Liver (tissue), 9 donors: ENCODE results near the gene CLN3. TPM values are rescaled to one million over a fixed set of nuclear protein-coding genes. Genes with fewer than 3 reads are reported as not detected.
A peak's percentile ranks its signal among the peaks of the same experiment; 100 is the strongest.

Experiments used
- DNase-seq: peaks from one replicate; pipeline ENCODE4 v3.0.0-alpha.2; 2017; ENCODE audit warnings: low spot score
- H3K27ac ChIP-seq, 2 donors: one replicate each; pipeline ENCODE4 v1.7.0; 2013; ENCODE audit warnings: inconsistent platforms in 2 of 2, low read length in 2 of 2, control low read depth in 1 of 2, low read depth in 1 of 2, mild to moderate bottlenecking in 1 of 2
- H3K27me3 ChIP-seq, 4 donors: one replicate each; pipeline versions ENCODE4 v1.6.1 to v1.7.0; 2013; ENCODE audit warnings: low read length in 3 of 4, inconsistent platforms in 1 of 4, mild to moderate bottlenecking in 1 of 4, moderate library complexity in 1 of 4; ENCODE audit not compliant: control insufficient read depth in 4 of 4, insufficient read depth in 4 of 4
- H3K36me3 ChIP-seq, 4 donors: one replicate each; pipeline versions ENCODE4 v1.6.1 to v1.7.0; 2013; ENCODE audit warnings: low read length in 3 of 4, mild to moderate bottlenecking in 3 of 4, low read depth in 1 of 4, moderate library complexity in 1 of 4; ENCODE audit not compliant: control insufficient read depth in 4 of 4, insufficient read depth in 3 of 4
- H3K4me1 ChIP-seq, 4 donors: one replicate each; pipeline versions ENCODE4 v1.6.1 to v1.7.0; 2013; ENCODE audit warnings: low read length in 3 of 4, mild to moderate bottlenecking in 3 of 4, moderate library complexity in 1 of 4; ENCODE audit not compliant: control insufficient read depth in 4 of 4, insufficient read depth in 4 of 4
- H3K4me3 ChIP-seq, 3 donors: one replicate each; pipeline versions ENCODE4 v1.6.1 to v1.7.0; 2013; ENCODE audit warnings: low read length in 3 of 3, control low read depth in 1 of 3, low read depth in 1 of 3, mild to moderate bottlenecking in 1 of 3
- H3K9ac ChIP-seq, 2 donors: one replicate each; pipeline ENCODE4 v1.7.0; 2013; ENCODE audit warnings: low read length in 2 of 2, mild to moderate bottlenecking in 2 of 2, moderate library complexity in 2 of 2, control low read depth in 1 of 2, low read depth in 1 of 2
- H3K9me3 ChIP-seq, 4 donors: one replicate each; pipeline versions ENCODE4 v1.6.1 to v1.7.0; 2013; ENCODE audit warnings: low read length in 3 of 4; ENCODE audit not compliant: control insufficient read depth in 4 of 4
- ATF3 ChIP-seq: IDR thresholded peaks from 2 replicates; pipeline ENCODE4 v1.6.1; 2016; ENCODE audit warnings: antibody characterized with exemption
- CTCF ChIP-seq: fragments of 150-350 bp; IDR thresholded peaks from 2 replicates; pipeline ENCODE4 v1.5.1; 2017; ENCODE audit warnings: improper control_type of control experiment, low read depth, low read length; ENCODE audit not compliant: missing input control
- EGR1 ChIP-seq, 2 donors: IDR thresholded peaks; 2 replicates each; pipeline ENCODE4 v1.6.1; 2016 to 2018; ENCODE audit warnings: antibody characterized with exemption in 2 of 2, low read depth in 2 of 2
- FOXA1 ChIP-seq: IDR thresholded peaks from 2 replicates; pipeline ENCODE4 v1.6.1; 2016; ENCODE audit warnings: antibody characterized with exemption
- FOXA2 ChIP-seq: IDR thresholded peaks from 2 replicates; pipeline ENCODE4 v1.6.1; 2016; ENCODE audit warnings: antibody characterized with exemption
- GABPA ChIP-seq, 2 donors: IDR thresholded peaks in 1 of 2; conservative IDR thresholded peaks in 1 of 2; 2 replicates each; pipeline ENCODE4 v1.6.1; 2016; ENCODE audit warnings: antibody characterized with exemption in 2 of 2, mild to moderate bottlenecking in 1 of 2, moderate library complexity in 1 of 2
- HNF4A ChIP-seq, 2 donors: conservative IDR thresholded peaks; 2 replicates each; pipeline ENCODE4 v1.6.1; 2016; ENCODE audit warnings: antibody characterized with exemption in 2 of 2, mild to moderate bottlenecking in 2 of 2
- HNF4G ChIP-seq: IDR thresholded peaks from 2 replicates; pipeline ENCODE4 v1.6.1; 2016; ENCODE audit warnings: antibody characterized with exemption
- JUND ChIP-seq, 2 donors: IDR thresholded peaks; 2 replicates each; pipeline ENCODE4 v1.6.1; 2016; ENCODE audit warnings: antibody characterized with exemption in 2 of 2
- MAX ChIP-seq: IDR thresholded peaks from 2 replicates; pipeline ENCODE4 v1.6.1; 2016; ENCODE audit warnings: antibody characterized with exemption
- NR2F2 ChIP-seq: IDR thresholded peaks from 2 replicates; pipeline ENCODE4 v1.6.1; 2016; ENCODE audit warnings: antibody characterized with exemption
- RAD21 ChIP-seq, 2 donors: IDR thresholded peaks; 2 replicates each; pipeline ENCODE4 v1.6.1; 2016; ENCODE audit warnings: antibody characterized with exemption in 2 of 2, mild to moderate bottlenecking in 2 of 2
- REST ChIP-seq: IDR thresholded peaks from 2 replicates; pipeline ENCODE4 v1.6.1; 2016; ENCODE audit warnings: antibody characterized with exemption, mild to moderate bottlenecking
- RXRA ChIP-seq, 2 donors: IDR thresholded peaks; 2 replicates each; pipeline ENCODE4 v1.6.1; 2017 to 2018; ENCODE audit warnings: antibody characterized with exemption in 2 of 2, mild to moderate bottlenecking in 1 of 2
- SP1 ChIP-seq: IDR thresholded peaks from 2 replicates; pipeline ENCODE4 v1.6.1; 2018; ENCODE audit warnings: antibody characterized with exemption, mild to moderate bottlenecking
- TAF1 ChIP-seq: conservative IDR thresholded peaks from 2 replicates; pipeline ENCODE4 v1.6.1; 2016; ENCODE audit warnings: antibody characterized with exemption, mild to moderate bottlenecking
- YY1 ChIP-seq: IDR thresholded peaks from 2 replicates; pipeline ENCODE4 v1.6.1; 2016; ENCODE audit warnings: antibody characterized with exemption, mild to moderate bottlenecking
- ZBTB33 ChIP-seq: IDR thresholded peaks from 2 replicates; pipeline ENCODE4 v1.6.1; 2016; ENCODE audit warnings: antibody characterized with exemption
- WGBS: extraction: QIAGEN DNeasy Blood & Tissue Kit; methylation state at CpG from one replicate; pipeline ENCODE4 v1.1.7; 2013; 5-methylcytosine and 5-hydroxymethylcytosine counted together
- polyA plus RNA-seq, 2 donors: library from polyadenylated mRNA; stranded (reverse) in 1 of 2; unstranded in 1 of 2; fragments of 200-250 nt in 1 of 2; fragments of >200 nt in 1 of 2; fragmentation: Nextera tagmentation in 1 of 2; extraction: Ambion mirVana in 1 of 2; gene quantifications; one replicate each; pipeline versions ENCODE4 v1.2.1 to v1.2.3, GENCODE V29; 2013 to 2015
- total RNA-seq, 2 donors: library from RNA; depleted of rRNA; stranded (reverse); fragments of >200 nt; gene quantifications; one replicate each; pipeline ENCODE4 v1.2.3, GENCODE V29; 2014
- donor health status: healthy.
- donor health status: healthy.
- donor health status: healthy.
- donor health status: healthy.
- donor health status: healthy.

Gene CLN3
- total and polyA plus RNA-seq, 4 donors, result 16.1 to 23.6 (median 19.3) TPM

GRCh38 chr16:28526201-28527099, 34.6 kb upstream of the CLN3 start:
- Histone ChIP-seq H3K9ac (peak overlapping the region; percentile 92 to 99), H3K4me1 (peaks cover 6 to 39% (median 17%) of the 10 kb centered on the region in 4 donors), H3K36me3 (no peaks in the 10 kb centered on the region), H3K27ac (peak overlapping the region; percentile 87 to 95), H3K4me3 (peak overlapping the region; percentile 51 to 72 (median 60)), H3K27me3 (no peaks in the 10 kb centered on the region), H3K9me3 (no peaks in the 10 kb centered on the region)
- TF ChIP-seq SP1 (peak; percentile 96), YY1 (peak; percentile 75), EGR1 (IDR thresholded peaks at IDR 0.05; ENCODE audit: low read depth in 2 of 2) (no peak), GABPA (IDR thresholded peaks at IDR 0.05 in 1 of 2, conservative IDR thresholded peaks at IDR 0.05 in 1 of 2) (no peak), MAX (peak; percentile 75), REST (peak; percentile 94), HNF4G (peak; percentile 93), RXRA (IDR thresholded peaks at IDR 0.05) (peak; percentile 96 to 98), CTCF (no peak), FOXA2 (peak; percentile 62), ATF3 (peak; percentile 54), JUND (IDR thresholded peaks at IDR 0.05) (peak; percentile 58 to 88), NR2F2 (peak; percentile 26), RAD21 (IDR thresholded peaks at IDR 0.05) (peak; percentile 30 to 35), FOXA1 (peak; percentile 44), TAF1 (peak; percentile 96), HNF4A (conservative IDR thresholded peaks at IDR 0.05) (peak; percentile 97 to 98), ZBTB33 (peak; percentile 83)
- WGBS, result 39% methylated on average over 11 of the region's 11 CpGs
- DNase-seq, result no peak
